GM12872 (cell line): Measurements from ENCODE around the gene BICDL2.

Experiments
- CTCF ChIP-seq: IDR thresholded peaks from 3 replicates; pipeline ENCODE4 v1.5.1; 2011; ENCODE audit warnings: low read depth, mild to moderate bottlenecking, low read length, moderate library complexity; ENCODE audit not compliant: insufficient read depth

BICDL2 gene

GRCh38 chr16:3065742-3066439 is 29.1 kb upstream of the BICDL2 start:
- TF ChIP-seq CTCF: no peak

- no peak for TF ChIP-seq CTCF
Observed at GRCh38 chr16:3065069-3065741, 28.5 kb upstream of the BICDL2 start, which contains the start of gene IL32. TSS of gene IL32 (plus strand) at chr16:3065640. CDS start at chr16:3065812, 172 bp downstream.

- no peak for TF ChIP-seq CTCF
Observed at GRCh38 chr16:3063625-3064386, 27.1 kb upstream of the BICDL2 start.

- no peak for TF ChIP-seq CTCF
Observed at GRCh38 chr16:3062553-3062952, 25.8 kb upstream of the BICDL2 start.

- no peak for TF ChIP-seq CTCF
Observed at GRCh38 chr16:3060339-3061127, 23.8 kb upstream of the BICDL2 start.

GRCh38 chr16:3059723-3060242 is 23.0 kb upstream of the BICDL2 start:
- no peak for TF ChIP-seq CTCF
